Loucy (cell line): Measurements from ENCODE around the gene GUCA2A.

Experiments
- EZH2phosphoT487 ChIP-seq: fragments of 200-600 bp; IDR thresholded peaks from 2 replicates; pipeline ENCODE4 v1.6.1; 2018; ENCODE audit warnings: antibody characterized with exemption, mild to moderate bottlenecking, moderate library complexity, borderline replicate concordance
- TF ChIP-seq, protein P1 (sequence below): fragments of 200-600 bp; sonication (generic); conservative IDR thresholded peaks from 2 replicates; pipeline ENCODE4 v1.5.1; 2014; ENCODE audit warnings: mild to moderate bottlenecking, antibody characterized with exemption, low read length

DNA sequence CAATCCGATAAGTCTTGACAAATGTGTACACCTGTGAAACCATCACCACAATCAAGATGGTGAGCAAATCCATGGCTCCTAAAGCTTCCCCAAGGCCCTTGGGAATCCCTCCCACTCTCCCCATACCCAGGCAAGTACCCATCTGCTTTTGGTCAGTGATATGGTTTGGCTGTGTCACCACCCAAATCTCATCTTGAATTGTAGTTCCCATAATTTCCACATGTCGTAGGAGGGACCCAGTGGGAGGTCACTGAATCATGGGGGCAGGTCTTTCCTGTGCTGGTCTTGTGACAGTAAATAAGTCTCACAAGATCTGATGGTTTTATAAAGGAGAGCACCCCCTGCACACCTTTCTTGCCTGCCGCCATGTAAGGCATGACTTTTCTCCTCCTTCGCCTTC is 26.0 kb downstream of the GUCA2A start:
- TF ChIP-seq, protein P1, sequence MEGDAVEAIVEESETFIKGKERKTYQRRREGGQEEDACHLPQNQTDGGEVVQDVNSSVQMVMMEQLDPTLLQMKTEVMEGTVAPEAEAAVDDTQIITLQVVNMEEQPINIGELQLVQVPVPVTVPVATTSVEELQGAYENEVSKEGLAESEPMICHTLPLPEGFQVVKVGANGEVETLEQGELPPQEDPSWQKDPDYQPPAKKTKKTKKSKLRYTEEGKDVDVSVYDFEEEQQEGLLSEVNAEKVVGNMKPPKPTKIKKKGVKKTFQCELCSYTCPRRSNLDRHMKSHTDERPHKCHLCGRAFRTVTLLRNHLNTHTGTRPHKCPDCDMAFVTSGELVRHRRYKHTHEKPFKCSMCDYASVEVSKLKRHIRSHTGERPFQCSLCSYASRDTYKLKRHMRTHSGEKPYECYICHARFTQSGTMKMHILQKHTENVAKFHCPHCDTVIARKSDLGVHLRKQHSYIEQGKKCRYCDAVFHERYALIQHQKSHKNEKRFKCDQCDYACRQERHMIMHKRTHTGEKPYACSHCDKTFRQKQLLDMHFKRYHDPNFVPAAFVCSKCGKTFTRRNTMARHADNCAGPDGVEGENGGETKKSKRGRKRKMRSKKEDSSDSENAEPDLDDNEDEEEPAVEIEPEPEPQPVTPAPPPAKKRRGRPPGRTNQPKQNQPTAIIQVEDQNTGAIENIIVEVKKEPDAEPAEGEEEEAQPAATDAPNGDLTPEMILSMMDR, result no peak
- TF ChIP-seq EZH2phosphoT487, result no peak
